GM23338 (cell line): ENCODE data around the gene ELMOD3.

Source experiments
- CREB1 ChIP-seq: fragments of 250-450 bp; sonication (Bioruptor Pico); IDR thresholded peaks from 2 replicates; pipeline ENCODE4 v1.5.0; 2020; ENCODE audit warnings: low read depth, mild to moderate bottlenecking, moderate library complexity
- EZH2 ChIP-seq: fragments of 200-600 bp; sonication (generic); IDR thresholded peaks from one replicate; pipeline ENCODE4 v1.8.0; 2017; ENCODE audit warnings: antibody characterized with exemption, mild to moderate bottlenecking, low read depth; ENCODE audit not compliant: unreplicated experiment
- EZH2phosphoT487 ChIP-seq: fragments of 200-600 bp; sonication (generic); IDR thresholded peaks from one replicate; pipeline ENCODE4 v1.8.1; 2018; ENCODE audit warnings: antibody characterized with exemption; ENCODE audit not compliant: unreplicated experiment
- JUNB ChIP-seq: IDR thresholded peaks from one replicate; pipeline ENCODE4 v1.6.1; 2016; ENCODE audit warnings: antibody characterized with exemption; ENCODE audit not compliant: unreplicated experiment
- NANOG ChIP-seq: IDR thresholded peaks from 2 replicates; pipeline ENCODE4 v1.6.1; 2016; ENCODE audit warnings: antibody characterized with exemption, borderline replicate concordance
- POLR2AphosphoS5 ChIP-seq: IDR thresholded peaks from 2 replicates; pipeline ENCODE4 v1.6.1; 2016; ENCODE audit warnings: antibody characterized with exemption, low read depth
- TF ChIP-seq, protein P1 (sequence below), 2 experiments: fragments of 200-600 bp in 1 of 2; sonication (generic) in 1 of 2; conservative IDR thresholded peaks; 2 replicates each; pipeline versions ENCODE4 v1.5.1 to v1.6.1; 2016 to 2017; ENCODE audit warnings: antibody characterized with exemption in 2 of 2, low read depth in 2 of 2, mild to moderate bottlenecking in 2 of 2, moderate library complexity in 1 of 2

DNA sequence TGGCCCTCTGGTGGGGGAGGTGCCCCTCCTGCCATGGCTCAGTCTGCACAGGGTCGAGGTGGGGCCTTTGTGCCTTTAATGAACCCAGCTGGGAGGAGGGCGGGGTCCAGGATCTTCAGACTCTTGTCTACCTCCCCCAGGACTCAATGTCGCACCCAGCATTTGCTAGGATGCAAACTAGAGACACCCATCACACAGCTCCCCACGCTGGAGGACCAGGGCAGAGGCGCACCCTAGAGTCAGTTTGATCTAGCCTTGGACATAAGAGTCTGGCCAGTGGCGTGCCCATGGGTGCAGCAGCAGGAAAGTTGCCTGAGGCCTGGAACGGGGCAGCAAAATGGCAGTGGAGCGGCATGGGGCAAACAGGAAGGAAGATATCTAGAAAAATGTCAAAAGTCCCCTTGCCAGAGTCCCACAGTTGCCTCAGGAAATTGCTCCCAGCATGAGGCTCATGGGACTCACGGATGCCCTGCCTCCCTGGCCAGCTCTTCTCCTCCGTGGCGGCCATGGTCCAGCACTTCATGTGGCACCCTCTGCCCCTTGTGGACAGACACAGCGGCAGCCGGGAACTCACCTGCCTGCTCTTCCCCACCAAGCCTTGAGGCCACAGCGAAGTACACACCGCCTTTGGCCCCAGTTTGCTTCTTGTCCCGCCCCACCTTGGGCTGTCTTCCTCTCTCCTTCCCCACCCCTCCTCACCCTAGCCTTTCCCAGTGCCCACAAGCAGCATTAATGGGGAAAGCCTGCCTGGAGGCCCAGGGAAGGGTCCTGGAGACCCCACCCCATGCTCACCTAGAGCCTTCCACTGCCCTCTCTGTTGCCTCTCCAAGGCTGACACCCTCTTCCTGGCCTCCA, 81.6 kb downstream of the ELMOD3 start:
- TF ChIP-seq, protein P1, sequence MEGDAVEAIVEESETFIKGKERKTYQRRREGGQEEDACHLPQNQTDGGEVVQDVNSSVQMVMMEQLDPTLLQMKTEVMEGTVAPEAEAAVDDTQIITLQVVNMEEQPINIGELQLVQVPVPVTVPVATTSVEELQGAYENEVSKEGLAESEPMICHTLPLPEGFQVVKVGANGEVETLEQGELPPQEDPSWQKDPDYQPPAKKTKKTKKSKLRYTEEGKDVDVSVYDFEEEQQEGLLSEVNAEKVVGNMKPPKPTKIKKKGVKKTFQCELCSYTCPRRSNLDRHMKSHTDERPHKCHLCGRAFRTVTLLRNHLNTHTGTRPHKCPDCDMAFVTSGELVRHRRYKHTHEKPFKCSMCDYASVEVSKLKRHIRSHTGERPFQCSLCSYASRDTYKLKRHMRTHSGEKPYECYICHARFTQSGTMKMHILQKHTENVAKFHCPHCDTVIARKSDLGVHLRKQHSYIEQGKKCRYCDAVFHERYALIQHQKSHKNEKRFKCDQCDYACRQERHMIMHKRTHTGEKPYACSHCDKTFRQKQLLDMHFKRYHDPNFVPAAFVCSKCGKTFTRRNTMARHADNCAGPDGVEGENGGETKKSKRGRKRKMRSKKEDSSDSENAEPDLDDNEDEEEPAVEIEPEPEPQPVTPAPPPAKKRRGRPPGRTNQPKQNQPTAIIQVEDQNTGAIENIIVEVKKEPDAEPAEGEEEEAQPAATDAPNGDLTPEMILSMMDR (conservative IDR thresholded peaks at IDR 0.05; ENCODE audit: low read depth in 2 of 2): peak; percentile 27 to 31; a peak in 1 of 4 replicates
- no peak for TF ChIP-seq EZH2phosphoT487
- TF ChIP-seq POLR2AphosphoS5: no peak
- TF ChIP-seq JUNB: no peak
- TF ChIP-seq CREB1 (CRISPR knock-in tag): no peak
- no peak for TF ChIP-seq EZH2
- no peak for TF ChIP-seq NANOG
